Muscle layer of colon (tissue), 2 donors: ENCODE measurements around the gene SOX6.

ENCODE experiments used
- H3K27ac ChIP-seq: one replicate; pipeline ENCODE4 v1.7.0; 2013; ENCODE audit warnings: low read depth, mild to moderate bottlenecking, low read length, moderate library complexity
- H3K27me3 ChIP-seq, 2 donors: one replicate each; pipeline ENCODE4 v1.7.0; 2013; ENCODE audit warnings: low read length in 2 of 2, mild to moderate bottlenecking in 2 of 2; ENCODE audit not compliant: insufficient read depth in 2 of 2, control insufficient read depth in 1 of 2
- H3K36me3 ChIP-seq: one replicate; pipeline ENCODE4 v1.7.0; 2013; ENCODE audit warnings: mild to moderate bottlenecking, low read length; ENCODE audit not compliant: insufficient read depth
- H3K4me1 ChIP-seq: one replicate; pipeline ENCODE4 v1.7.0; 2013; ENCODE audit warnings: mild to moderate bottlenecking, low read length; ENCODE audit not compliant: insufficient read depth
- H3K4me3 ChIP-seq, 2 donors: one replicate each; pipeline ENCODE4 v1.7.0; 2013; ENCODE audit warnings: low read length in 2 of 2, low read depth in 1 of 2, mild to moderate bottlenecking in 1 of 2, moderate library complexity in 1 of 2
- H3K9ac ChIP-seq: one replicate; pipeline ENCODE4 v1.7.0; 2013; ENCODE audit warnings: low read length
- H3K9me3 ChIP-seq: one replicate; pipeline ENCODE4 v1.7.0; 2013; ENCODE audit warnings: mild to moderate bottlenecking, low read length
- donor health status: abdominal sarcoma.
- donor health status: Adenocarcinoma of cecum.

SOX6 gene

GRCh38 chr11:15942936-15943335 lies 413.4 kb downstream of the SOX6 start:
- Histone ChIP-seq H3K4me1 (no peaks in the 10 kb centered on the region), H3K4me3 (no peak overlapping the region), H3K36me3 (no peaks in the 10 kb centered on the region), H3K27me3 (peaks cover 0 to 6% of the 10 kb centered on the region in 2 donors), H3K27ac (no peak overlapping the region), H3K9me3 (peaks cover 13% of the 10 kb centered on the region), H3K9ac (no peak overlapping the region)

DNA sequence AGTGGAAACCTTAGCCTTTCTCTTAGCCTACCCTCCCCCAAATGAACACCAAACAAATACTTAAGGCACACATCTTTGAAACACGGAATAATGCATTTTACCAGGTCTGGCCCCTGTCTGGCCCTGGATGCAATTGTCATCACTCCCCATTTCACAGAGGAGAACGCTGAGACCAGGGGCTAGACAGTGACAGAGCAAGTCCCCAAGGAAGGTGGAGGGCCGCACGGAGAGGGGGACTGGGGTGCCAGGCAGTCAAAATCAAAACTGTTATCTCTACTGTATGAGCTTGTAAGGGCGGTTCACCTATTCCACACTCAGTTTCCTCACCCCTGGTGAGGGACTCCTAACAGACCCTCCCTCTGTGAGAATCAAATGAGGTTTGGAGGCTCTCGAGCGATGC lies 414.2 kb downstream of the SOX6 start:
- no peak overlapping the region for H3K9ac ChIP-seq
- H3K36me3 ChIP-seq, result no peaks in the 10 kb centered on the region
- peaks cover 6% of the 10 kb centered on the region for H3K4me1 ChIP-seq
- no peak overlapping the region for H3K27ac ChIP-seq
- H3K4me3 ChIP-seq, result no peak overlapping the region
- H3K9me3 ChIP-seq, result peaks cover 6% of the 10 kb centered on the region
- H3K27me3 ChIP-seq, result peaks cover 0 to 6% of the 10 kb centered on the region in 2 donors

- no peak overlapping the region for H3K4me3 ChIP-seq
These were observed 415.1 kb downstream of the SOX6 start for GRCh38 chr11:15941206-15941770.

DNA sequence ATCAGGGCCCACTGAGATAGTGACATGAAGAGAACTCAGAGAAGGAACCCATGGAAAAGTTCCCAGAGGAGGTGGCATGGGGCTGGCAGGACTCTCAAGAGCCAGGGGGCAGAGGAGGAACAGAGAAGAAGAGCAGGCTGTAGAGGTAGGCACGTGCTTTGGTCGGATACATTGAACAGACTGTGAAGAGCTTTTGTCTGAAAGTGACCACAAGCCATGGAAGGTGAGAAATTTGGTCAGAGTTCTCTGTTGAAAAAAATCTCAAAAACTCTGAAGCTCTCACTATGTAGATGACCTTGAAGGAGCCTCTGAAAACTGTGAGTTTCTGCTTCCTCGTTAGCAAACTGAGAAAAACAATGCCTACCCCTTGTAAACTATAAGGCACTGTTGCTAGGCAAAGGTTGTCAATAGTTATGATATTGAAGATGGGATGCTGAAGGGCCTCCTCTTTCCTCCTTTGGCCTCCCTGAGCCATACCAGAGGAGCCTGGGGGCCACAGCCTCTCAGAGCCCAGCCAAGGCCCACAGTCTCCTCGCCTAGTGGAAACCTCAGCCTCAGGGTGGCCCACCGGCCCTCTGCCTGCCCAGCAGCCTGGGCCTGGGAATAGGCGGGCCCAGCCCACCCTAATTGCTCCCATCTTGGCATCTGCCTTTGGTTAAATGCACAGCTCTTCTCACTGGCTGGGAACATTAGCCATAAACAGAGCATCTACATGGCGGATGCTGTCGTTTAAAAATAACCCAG lies 415.7 kb downstream of the SOX6 start:
- no peak overlapping the region for H3K27ac ChIP-seq
- H3K36me3 ChIP-seq, result no peaks in the 10 kb centered on the region
- H3K27me3 ChIP-seq, result peaks cover 0 to 14% of the 10 kb centered on the region in 2 donors
- H3K9me3 ChIP-seq, result no peaks in the 10 kb centered on the region
- H3K4me1 ChIP-seq, result peaks cover 11% of the 10 kb centered on the region
- H3K9ac ChIP-seq, result no peak overlapping the region
- H3K4me3 ChIP-seq, result no peak overlapping the region

More at GRCh38 chr11:15941206-15941770, 415.1 kb downstream of the SOX6 start:
- Histone ChIP-seq H3K9ac (no peak overlapping the region), H3K4me1 (peaks cover 11% of the 10 kb centered on the region), H3K27me3 (peaks cover 0 to 9% of the 10 kb centered on the region in 2 donors), H3K27ac (no peak overlapping the region), H3K9me3 (peaks cover 2% of the 10 kb centered on the region), H3K36me3 (no peaks in the 10 kb centered on the region)

DNA sequence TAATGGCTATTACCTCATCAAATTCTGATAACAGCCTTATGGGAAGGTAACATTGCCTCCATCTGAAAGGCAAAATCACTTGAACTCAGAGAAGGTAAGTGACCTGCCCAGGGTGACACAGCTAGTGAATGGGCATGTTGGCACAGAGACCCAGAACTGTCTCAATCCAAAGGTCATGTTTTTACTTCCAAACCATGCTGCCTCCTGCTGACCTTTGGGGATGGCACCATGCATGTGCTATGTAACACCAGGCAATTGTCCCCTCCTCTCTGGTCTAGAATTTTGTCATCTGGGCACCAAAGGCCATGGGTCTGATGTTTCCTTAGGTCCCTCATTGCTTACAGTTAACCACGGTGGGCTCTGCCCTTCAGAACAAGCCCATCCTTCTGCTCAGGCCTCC lies 417.4 kb downstream of the SOX6 start:
- H3K4me1 ChIP-seq, result peaks cover 11% of the 10 kb centered on the region
- no peaks in the 10 kb centered on the region for H3K9me3 ChIP-seq
- peaks cover 0 to 16% of the 10 kb centered on the region in 2 donors for H3K27me3 ChIP-seq
- no peak overlapping the region for H3K27ac ChIP-seq
- no peak overlapping the region for H3K9ac ChIP-seq
- H3K4me3 ChIP-seq, result no peak overlapping the region
- H3K36me3 ChIP-seq, result no peaks in the 10 kb centered on the region

DNA sequence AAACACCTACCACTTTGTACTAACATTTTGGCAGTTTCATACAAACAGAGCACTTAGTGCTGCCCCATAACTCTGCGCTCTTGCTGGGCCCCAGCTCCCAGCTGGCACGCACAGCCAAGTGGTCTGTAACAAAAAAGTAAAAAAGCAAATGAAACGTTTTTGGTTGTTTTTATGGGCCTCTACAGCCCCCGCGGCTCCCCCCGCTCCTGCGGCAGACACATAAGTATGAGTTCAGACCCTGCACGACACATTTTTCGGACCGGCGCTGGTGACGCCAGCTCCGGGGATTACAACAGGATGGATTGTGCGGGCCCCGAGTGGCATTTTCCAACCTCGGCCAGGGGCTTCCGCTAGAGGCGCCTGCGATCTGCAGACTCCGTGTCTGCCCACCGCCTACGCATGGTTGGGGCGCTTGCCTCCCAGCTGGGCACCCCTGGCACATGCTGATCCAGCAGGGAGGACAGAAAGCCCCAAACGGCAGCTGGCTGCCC lies 418.2 kb downstream of the SOX6 start:
- no peaks in the 10 kb centered on the region for H3K36me3 ChIP-seq
- no peaks in the 10 kb centered on the region for H3K9me3 ChIP-seq
- H3K27me3 ChIP-seq, result peaks cover 0 to 20% of the 10 kb centered on the region in 2 donors
- H3K4me3 ChIP-seq, result peak overlapping the region; percentile 14 to 31
- no peak overlapping the region for H3K27ac ChIP-seq
- no peak overlapping the region for H3K9ac ChIP-seq
- H3K4me1 ChIP-seq, result peaks cover 11% of the 10 kb centered on the region

DNA sequence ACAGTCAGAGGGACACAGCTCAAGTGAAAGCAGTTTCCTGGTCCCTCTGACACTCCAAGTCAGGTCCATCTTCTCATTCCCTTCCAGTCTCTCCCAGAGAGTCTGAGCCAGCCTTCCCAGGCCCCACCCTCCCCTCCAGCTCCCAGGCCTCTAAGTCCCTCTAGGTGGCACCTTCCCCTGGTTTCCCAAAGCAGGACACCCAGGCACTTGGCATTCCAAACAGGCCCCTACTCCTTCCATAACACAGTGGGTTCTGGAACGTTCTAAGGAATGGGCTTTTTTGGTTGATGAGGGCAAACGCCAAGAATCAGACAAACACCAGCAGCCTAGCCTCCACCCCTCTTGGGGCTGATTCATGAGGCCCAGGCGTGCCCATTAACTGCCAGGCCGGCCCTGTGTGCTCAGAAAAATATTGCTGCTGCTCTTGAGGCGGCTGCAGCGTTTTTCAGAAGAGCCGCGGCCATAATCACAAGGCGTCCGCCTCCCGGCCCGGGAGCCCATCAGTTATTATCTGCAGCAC lies 418.7 kb downstream of the SOX6 start:
- H3K4me1 ChIP-seq, result peaks cover 11% of the 10 kb centered on the region
- no peaks in the 10 kb centered on the region for H3K36me3 ChIP-seq
- H3K9me3 ChIP-seq, result no peaks in the 10 kb centered on the region
- no peak overlapping the region for H3K9ac ChIP-seq
- no peak overlapping the region for H3K27ac ChIP-seq
- H3K4me3 ChIP-seq, result peak overlapping the region; percentile 14 to 31
- H3K27me3 ChIP-seq, result peaks cover 0 to 20% of the 10 kb centered on the region in 2 donors

- Histone ChIP-seq H3K4me1 (peaks cover 11% of the 10 kb centered on the region), H3K4me3 (no peak overlapping the region), H3K27ac (no peak overlapping the region), H3K9ac (no peak overlapping the region), H3K9me3 (no peaks in the 10 kb centered on the region), H3K36me3 (no peaks in the 10 kb centered on the region), H3K27me3 (peaks cover 0 to 20% of the 10 kb centered on the region in 2 donors)
These were observed 420.3 kb downstream of the SOX6 start for GRCh38 chr11:15936011-15936410.

- Histone ChIP-seq H3K4me1 (peaks cover 11% of the 10 kb centered on the region), H3K9ac (no peak overlapping the region), H3K36me3 (no peaks in the 10 kb centered on the region), H3K4me3 (no peak overlapping the region), H3K27me3 (peaks cover 0 to 18% of the 10 kb centered on the region in 2 donors), H3K27ac (no peak overlapping the region), H3K9me3 (no peaks in the 10 kb centered on the region)
These were observed 421.0 kb downstream of the SOX6 start for GRCh38 chr11:15935373-15935772.

DNA sequence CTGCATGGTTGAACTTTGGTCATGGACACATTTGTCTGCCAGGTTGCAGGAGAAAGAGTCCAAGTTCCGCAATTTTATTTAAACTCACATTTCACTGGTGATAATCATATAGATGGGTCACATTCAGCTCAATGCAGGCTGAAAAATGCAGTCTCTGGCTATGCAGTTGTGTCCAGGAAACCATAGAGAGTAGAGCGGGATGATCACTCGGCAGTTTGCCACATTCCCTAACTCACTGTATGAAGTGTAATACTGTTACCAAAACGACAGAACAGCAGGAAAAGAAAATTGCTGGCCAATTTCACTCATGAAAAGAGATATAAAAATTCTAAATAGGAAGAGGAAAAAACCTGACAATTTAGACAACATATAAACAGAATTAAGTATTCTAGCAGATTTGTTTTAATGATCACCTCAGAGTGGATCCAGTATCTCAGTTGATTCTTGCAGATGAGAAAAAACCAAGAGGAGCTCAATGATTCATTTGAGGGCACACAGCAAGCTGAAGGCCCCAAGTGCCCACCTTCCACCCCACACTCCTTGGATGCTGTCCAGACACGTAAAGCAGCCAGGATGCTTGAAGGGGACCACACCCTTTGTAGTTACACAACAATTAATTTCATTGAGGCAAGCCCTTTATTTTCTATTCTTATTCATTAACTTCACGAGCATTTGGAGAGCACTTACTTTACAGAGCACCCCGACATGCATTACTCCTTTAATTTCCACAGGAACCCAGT lies 422.3 kb downstream of the SOX6 start:
- Histone ChIP-seq H3K36me3 (no peaks in the 10 kb centered on the region), H3K4me1 (peaks cover 11% of the 10 kb centered on the region), H3K9me3 (no peaks in the 10 kb centered on the region), H3K27ac (no peak overlapping the region), H3K9ac (no peak overlapping the region), H3K27me3 (peaks cover 0 to 18% of the 10 kb centered on the region in 2 donors), H3K4me3 (no peak overlapping the region)

DNA sequence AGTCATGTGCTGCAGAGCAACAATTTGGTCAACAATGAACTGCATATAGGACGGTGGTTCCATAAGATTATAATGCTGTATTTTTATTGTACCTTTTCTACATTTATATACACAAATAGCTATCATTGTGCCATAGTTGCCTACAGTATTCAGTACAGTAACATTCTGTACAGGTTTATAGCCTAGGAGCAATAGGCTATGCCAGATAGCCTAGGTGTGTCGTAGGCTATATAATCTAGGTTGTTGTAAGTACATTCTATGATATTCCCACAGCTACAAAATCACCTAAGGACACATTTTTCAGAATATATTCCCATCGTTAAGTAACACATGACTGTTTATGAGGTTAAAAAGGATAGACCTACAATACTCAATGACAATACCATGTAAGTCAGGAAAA lies 423.9 kb downstream of the SOX6 start:
- Histone ChIP-seq H3K27me3 (peaks cover 0 to 18% of the 10 kb centered on the region in 2 donors), H3K4me1 (peaks cover 8% of the 10 kb centered on the region), H3K36me3 (no peaks in the 10 kb centered on the region), H3K9me3 (no peaks in the 10 kb centered on the region), H3K27ac (no peak overlapping the region), H3K9ac (no peak overlapping the region), H3K4me3 (no peak overlapping the region)
